ENCODE results near the gene COX19. TPM values are rescaled to one million over a fixed set of nuclear protein-coding genes. Genes with fewer than 3 reads are reported as not detected.

COX19 gene
- total and polyA plus RNA-seq, 2 of the 13 experiments (the other 11 are each of a cell fraction or from before 2014, with no cell fraction given), result 11.5 to 21.7 TPM

- TF ChIP-seq, protein P1, sequence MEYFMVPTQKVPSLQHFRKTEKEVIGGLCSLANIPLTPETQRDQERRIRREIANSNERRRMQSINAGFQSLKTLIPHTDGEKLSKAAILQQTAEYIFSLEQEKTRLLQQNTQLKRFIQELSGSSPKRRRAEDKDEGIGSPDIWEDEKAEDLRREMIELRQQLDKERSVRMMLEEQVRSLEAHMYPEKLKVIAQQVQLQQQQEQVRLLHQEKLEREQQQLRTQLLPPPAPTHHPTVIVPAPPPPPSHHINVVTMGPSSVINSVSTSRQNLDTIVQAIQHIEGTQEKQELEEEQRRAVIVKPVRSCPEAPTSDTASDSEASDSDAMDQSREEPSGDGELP (IDR thresholded peaks at IDR 0.05; ENCODE audit: borderline replicate concordance, low read depth), result no peak
- TF ChIP-seq RXRA (CRISPR knock-in tag; IDR thresholded peaks at IDR 0.05) (peak; percentile 80), HMG20A (CRISPR knock-in tag; IDR thresholded peaks at IDR 0.05; ENCODE audit: borderline replicate concordance) (no peak), CCAR2 (optimal IDR thresholded peaks at IDR 0.05; ENCODE audit: low read depth, low read length) (no peak), ZNF24 (IDR thresholded peaks at IDR 0.05) (no peak), RAD51 (IDR thresholded peaks at IDR 0.05; ENCODE audit: borderline replicate concordance) (peak; percentile 89), WIZ (CRISPR knock-in tag; IDR thresholded peaks at IDR 0.05) (no peak), ZNF569 (CRISPR knock-in tag; IDR thresholded peaks at IDR 0.05; ENCODE audit: borderline replicate concordance) (no peak), FOXK2 (IDR thresholded peaks at IDR 0.05) (no peak), SP4 (CRISPR knock-in tag; IDR thresholded peaks at IDR 0.05) (0 out of 2 replicates have a peak, but pooled peaks have one; percentile 16), RBFOX2 (IDR thresholded peaks at IDR 0.05; ENCODE audit: low read depth, low read length) (0 out of 2 replicates have a peak, but pooled peaks have one; percentile 20), NR2F1 (CRISPR knock-in tag; IDR thresholded peaks at IDR 0.05) (peak in 1 of 2 experiments; percentile 77; a peak in 2 of 4 replicates), ZNF850 (CRISPR knock-in tag; conservative IDR thresholded peaks at IDR 0.05) (no peak), IKZF5 (CRISPR knock-in tag; IDR thresholded peaks at IDR 0.05) (no peak), SALL1 (CRISPR knock-in tag; IDR thresholded peaks at IDR 0.05) (peak; percentile 19; the same call in 1 of the 2 replicates), IKZF1 (IDR thresholded peaks at IDR 0.05) (no peak), PLSCR1 (CRISPR knock-in tag; IDR thresholded peaks at IDR 0.05; ENCODE audit: borderline replicate concordance) (no peak), MBNL3 (CRISPR knock-in tag; conservative IDR thresholded peaks at IDR 0.05) (no peak), ZFP1 (CRISPR knock-in tag; IDR thresholded peaks at IDR 0.05) (no peak), ASH2L (IDR thresholded peaks at IDR 0.05; ENCODE audit: insufficient read length, low read depth, low read length) (peak; percentile 30), HNF4A (CRISPR knock-in tag; IDR thresholded peaks at IDR 0.05) (peak; percentile 70), ZBTB10 (CRISPR knock-in tag; IDR thresholded peaks at IDR 0.05; ENCODE audit: borderline replicate concordance) (no peak)
- TF ChIP-seq, protein P2, sequence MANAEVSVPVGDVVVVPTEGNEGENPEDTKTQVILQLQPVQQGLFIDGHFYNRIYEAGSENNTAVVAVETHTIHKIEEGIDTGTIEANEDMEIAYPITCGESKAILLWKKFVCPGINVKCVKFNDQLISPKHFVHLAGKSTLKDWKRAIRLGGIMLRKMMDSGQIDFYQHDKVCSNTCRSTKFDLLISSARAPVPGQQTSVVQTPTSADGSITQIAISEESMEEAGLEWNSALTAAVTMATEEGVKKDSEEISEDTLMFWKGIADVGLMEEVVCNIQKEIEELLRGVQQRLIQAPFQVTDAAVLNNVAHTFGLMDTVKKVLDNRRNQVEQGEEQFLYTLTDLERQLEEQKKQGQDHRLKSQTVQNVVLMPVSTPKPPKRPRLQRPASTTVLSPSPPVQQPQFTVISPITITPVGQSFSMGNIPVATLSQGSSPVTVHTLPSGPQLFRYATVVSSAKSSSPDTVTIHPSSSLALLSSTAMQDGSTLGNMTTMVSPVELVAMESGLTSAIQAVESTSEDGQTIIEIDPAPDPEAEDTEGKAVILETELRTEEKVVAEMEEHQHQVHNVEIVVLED (CRISPR knock-in tag; IDR thresholded peaks at IDR 0.05; ENCODE audit: borderline replicate concordance), result no peak
These were observed 40.1 kb upstream of the COX19 start (continued) for GRCh38 chr7:1015196-1016121.
